ENCODE results near the gene HMCN2.

HMCN2 gene

DNA sequence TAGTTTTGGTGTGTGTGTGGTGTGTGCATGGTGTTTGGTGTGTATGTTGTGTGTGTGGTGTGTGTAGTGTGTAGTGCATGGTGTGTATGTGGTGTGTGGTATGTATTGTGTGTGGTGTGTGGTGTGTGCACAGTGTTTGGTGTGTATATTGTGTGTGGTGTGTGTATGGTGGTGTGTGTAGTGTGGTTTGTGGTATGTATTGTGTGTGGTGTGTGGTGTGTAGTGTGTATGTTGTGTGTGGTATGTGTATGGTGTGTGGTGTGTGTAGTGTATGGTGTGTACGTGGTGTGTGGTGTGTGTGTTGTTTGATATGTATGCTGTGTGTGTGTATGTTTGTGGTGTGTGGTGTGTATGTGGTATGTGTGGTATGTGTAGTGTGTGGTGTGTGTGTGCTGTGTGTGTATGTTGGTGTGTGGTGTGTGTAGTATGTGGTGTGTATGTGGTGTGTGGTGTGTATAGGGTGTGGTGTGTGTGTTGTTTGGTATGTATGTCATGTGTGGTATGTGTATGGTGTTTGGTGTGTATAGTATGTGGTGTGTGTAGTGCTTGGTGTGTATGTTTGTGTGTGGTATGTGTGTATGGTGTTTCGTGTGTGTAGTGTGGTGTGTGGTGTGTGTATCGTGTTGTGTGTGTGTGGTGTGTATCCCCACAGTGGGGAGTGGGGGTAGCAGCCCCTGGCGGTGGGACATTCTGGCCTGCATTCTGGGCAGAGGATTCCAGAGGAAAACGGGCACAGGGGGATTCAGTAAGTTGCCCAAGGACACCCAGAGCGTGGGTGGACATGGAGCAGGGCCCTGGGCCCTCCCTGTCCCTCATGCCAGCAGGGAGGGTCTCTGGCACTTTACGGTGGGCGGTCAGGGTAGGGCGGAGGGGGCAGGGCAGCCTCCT is 79.7 kb downstream of the HMCN2 start:
- DNase-seq (ENCODE audit: low read depth in 4 of 4, low spot score in 1 of 4) = no peak

DNA sequence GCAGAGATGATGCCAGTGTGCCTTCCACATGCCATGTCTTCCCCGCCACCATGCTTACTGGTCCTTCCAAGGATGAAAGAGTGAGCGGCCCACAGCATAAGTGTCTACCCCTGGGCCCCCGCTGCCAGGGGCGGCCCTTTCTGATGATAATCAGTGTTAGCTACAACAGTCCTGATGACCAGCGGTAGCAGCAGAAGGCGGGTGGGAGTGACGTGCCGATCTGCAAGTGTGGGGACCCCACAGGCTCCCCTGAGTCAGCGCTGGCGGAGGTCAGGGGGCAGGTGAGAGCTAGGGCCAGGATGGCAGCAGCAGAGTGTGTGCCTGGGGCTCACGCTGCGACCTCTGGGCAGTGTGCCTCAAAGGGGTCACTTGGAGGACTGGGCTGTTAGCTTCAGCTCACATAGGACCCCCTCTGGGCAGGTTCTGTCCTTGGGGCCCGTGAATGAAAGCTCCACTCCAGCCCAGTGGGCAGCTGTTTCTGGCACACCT is 80.4 kb downstream of the HMCN2 start:
- no peak for DNase-seq (ENCODE audit: low read depth in 4 of 4, low spot score in 1 of 4)

DNA sequence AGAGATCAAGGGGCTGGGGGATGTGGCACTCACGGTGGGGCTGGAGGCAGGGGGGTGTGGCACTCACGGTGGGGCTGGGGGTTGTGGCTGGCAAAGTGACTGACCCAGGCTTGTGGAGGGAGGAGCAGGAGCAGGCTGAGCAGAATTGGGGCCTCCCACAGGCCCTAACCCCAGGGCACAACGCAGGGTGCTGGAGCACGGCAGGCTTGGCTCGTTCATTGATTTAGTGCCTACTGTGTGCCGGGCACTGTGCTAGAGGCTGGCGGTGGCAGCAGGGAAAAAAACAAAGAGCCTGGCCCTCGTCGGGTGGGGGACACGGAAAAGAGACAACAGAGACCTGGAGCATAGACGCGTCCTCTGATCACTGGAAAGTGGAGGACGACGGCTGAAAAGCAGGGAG is 80.9 kb downstream of the HMCN2 start:
- DNase-seq (ENCODE audit: low read depth in 4 of 4, low spot score in 1 of 4) = no peak

GRCh38 chr9:130347036-130347435 is 81.5 kb downstream of the HMCN2 start:
- no peak for DNase-seq (ENCODE audit: low read depth in 4 of 4, low spot score in 1 of 4)

DNA sequence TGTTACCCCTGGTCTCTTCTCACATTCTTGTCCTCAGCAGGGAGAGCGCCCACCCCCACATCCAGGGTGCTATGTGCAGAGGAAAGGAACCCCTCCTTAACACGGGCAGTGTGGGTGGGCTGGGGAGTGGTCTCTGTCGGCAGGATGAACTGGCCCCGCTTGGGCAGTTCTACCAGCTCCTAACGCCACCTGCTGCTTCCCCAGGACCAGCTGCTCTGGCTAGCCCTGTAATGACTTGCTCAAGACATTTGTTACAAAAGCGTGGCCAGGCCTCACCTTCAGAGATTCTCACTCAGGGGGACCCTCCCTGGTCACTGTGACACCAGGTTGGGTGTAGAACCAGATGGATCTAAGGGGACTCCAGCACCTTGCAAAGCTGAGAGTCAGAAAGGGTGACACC is 82.4 kb downstream of the HMCN2 start:
- no peak for DNase-seq (ENCODE audit: low read depth in 4 of 4, low spot score in 1 of 4)

- no peak for DNase-seq (ENCODE audit: low read depth in 4 of 4, low spot score in 1 of 4)
Measured at GRCh38 chr9:130348341-130348740, 82.8 kb downstream of the HMCN2 start.

DNA sequence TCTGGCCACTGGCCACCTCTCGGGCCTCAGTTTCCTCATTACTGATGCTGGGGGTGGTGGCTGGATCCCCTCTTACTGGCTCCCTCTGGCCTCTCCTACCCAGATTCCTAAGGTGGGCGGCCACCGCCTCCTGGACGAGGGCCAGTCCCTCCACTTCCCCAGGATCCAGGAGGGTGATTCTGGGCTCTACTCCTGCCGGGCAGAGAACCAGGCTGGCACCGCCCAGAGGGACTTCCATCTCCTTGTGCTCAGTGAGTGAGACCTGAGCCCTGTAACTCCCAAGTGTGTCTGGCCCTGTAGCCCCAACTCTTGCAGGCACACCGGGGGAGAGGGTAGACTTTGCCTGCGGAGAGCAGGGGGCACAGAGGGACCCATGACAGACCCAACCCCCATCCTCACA is 83.3 kb downstream of the HMCN2 start:
- no peak for DNase-seq (ENCODE audit: low read depth in 4 of 4, low spot score in 1 of 4)

- DNase-seq (ENCODE audit: low read depth in 4 of 4, low spot score in 1 of 4) = no peak
Measured at GRCh38 chr9:130349398-130349797, 83.8 kb downstream of the HMCN2 start.

DNA sequence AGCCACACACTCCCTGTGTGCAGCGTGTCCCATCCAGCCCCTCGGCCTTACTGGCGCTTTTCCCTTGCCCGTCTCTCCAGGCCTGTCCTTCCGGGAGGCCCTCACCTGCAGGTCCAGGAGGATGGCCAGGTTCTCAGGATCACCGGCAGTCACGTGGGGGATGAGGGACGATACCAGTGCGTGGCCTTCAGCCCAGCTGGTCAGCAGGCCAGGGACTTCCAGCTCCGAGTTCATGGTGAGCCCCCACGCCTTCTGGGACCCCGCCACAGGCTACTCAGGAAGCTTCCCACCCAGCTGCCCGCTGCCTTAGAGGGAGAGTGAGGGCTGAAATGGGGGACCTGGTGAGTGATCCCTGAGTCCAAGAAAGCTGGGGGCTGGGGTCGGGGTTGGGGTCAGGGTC is 85.8 kb downstream of the HMCN2 start:
- no peak for DNase-seq (ENCODE audit: low read depth in 4 of 4, low spot score in 1 of 4)

DNA sequence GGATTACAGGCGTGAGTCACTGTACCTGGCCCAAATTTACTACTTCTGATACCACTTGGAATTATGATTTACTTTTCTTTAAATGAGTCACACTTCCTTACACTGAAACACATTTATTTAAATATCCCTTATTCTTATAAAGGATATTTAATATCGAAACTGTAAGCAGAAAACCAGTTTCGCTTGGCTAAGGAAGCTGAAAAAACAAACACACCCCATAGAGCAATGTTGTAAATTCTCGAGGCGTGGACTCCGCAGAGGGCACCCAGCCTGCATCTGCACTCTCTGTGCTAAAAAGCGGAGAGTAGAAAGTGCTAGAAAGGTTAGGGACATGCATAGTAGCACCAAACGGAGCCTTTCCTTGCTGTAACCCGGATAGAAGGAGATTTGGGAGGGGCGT is 86.5 kb downstream of the HMCN2 start:
- no peak for DNase-seq (ENCODE audit: low read depth in 4 of 4, low spot score in 1 of 4)

DNA sequence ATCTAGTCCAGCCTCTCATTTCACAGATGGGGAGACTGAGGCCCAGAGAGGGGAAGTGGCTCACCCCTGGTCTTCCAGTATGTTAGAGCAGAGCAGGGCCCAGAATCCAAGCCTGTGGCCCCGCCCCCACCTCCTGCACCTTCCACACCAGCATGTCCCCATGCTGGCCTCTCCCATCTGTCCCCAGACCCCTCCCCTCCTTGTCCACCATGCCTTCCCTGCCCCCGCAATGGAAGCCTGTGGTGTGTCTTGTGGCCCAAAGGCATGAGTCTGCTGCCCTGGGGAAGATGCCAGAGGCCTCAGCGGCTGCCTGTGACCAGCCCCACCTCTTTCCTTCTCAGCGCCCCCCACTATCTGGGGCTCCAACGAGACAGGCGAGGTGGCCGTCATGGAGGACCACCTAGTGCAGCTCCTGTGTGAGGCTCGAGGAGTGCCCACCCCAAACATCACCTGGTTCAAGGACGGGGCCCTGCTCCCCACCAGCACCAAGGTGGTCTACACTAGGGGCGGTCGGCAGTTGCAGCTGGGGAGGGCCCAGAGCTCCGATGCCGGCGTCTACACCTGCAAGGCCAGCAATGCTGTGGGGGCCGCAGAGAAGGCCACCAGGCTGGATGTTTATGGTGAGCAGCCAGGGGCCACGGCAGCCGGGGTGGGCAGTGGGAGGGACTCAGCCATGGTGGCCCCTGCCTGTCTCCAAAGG is 87.2 kb downstream of the HMCN2 start:
- no peak for DNase-seq (ENCODE audit: low read depth in 4 of 4, low spot score in 1 of 4)

DNA sequence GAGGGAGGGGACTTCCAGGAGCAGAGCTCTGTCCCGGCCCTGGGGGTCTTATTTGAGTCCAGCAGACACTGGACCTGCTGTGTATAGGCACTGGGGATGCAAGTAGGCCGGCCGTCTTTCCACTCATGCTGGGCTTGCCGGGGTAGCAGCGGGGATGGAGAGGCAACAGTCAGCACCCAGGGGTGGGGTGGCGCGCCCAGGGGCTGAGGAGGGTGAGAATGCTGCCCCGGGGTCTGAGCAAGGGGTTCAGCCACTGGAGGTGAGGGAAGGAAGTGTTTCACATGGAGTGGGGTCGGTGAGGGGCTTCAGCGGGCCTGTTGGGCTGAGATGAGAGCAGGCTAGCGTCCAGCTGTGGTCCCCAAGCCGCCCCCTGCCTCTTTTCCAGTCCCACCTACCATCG is 88.8 kb downstream of the HMCN2 start:
- DNase-seq (ENCODE audit: low read depth in 4 of 4, low spot score in 1 of 4) = no peak

- DNase-seq (ENCODE audit: low read depth in 4 of 4, low spot score in 1 of 4) = no peak
Measured at GRCh38 chr9:130354806-130355205, 89.2 kb downstream of the HMCN2 start.

- DNase-seq (ENCODE audit: low read depth in 4 of 4, low spot score in 1 of 4) = no peak
Measured at GRCh38 chr9:130356033-130356432, 90.5 kb downstream of the HMCN2 start.

DNA sequence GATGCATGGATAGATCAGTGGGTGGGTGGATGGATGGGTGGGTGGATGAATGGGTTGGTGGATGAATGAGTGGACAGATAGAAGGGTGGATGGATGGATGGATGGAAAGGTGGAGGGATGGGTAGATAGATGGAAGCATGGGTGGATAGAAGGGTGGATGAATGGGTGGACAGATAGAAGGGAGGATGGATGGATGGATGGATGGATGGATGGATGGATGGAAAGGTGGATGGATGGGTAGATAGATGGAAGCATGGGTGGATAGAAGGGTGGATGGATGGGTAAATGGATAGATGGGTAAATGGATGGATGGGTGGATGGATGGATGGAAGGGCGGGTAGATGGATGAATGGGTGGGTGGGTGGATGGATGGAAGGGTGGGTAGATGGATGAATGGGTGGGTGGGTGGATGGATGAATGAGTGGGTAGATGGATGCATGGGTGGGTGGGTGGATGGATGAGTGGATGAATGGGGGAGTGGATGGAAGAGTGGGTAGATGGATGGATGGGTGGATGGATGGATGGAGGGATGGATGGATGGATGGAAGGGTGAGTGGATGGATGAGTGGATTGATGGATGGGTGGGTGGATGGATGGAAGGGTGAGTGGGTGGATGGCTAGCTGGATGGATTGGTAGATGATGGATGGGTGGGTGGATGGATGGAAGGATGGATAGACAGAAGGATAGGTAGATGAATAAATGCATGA is 91.5 kb downstream of the HMCN2 start:
- DNase-seq (ENCODE audit: low read depth in 4 of 4, low spot score in 1 of 4) = no peak

DNA sequence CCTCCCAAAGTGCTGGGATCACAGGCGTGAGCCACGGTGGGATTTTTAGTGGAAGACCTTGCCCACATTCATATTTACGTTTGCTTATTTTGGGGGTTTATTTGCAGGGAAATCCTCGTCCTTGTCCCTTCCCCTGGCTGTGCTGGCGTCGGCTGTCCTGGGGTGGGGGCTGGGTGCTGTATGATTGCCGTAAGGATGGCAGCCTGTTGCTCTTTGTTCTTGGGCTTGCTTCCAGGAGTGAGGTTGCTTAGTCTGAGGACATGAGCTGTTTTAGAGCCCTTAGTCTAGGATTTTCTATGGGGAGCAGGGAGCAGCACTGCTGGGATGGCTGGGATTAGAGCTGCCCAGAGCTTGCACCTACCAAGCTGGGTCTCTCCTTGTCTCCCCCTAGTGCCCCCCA is 93.4 kb downstream of the HMCN2 start:
- no peak for DNase-seq (ENCODE audit: low read depth in 4 of 4, low spot score in 1 of 4)

GRCh38 chr9:130359819-130360218 is 94.3 kb downstream of the HMCN2 start:
- DNase-seq (ENCODE audit: low read depth in 4 of 4, low spot score in 1 of 4) = no peak

- DNase-seq (ENCODE audit: low read depth in 4 of 4, low spot score in 1 of 4) = no peak
Measured at GRCh38 chr9:130360672-130361071, 95.1 kb downstream of the HMCN2 start.

DNA sequence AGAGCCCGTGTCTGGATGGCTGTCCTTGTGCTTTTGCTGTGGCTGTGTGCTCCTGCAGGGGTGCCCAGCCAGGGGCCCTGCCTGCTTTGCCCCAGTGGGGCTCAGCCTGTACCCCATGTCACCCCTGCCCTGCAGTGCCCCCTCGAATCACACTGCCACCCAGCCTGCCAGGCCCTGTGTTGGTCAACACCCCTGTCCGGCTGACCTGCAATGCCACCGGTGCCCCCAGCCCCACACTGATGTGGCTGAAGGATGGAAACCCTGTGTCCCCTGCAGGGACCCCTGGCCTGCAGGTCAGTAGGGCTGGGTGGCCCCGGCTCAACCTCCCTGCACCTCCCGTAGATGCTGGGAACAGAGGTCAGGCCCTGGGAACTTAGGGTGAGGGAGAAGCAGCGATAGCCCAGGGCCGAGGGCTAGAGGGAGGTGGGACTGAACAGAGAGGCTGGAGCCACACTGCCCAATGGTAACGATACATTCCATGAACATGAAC is 96.4 kb downstream of the HMCN2 start:
- no peak for DNase-seq (ENCODE audit: low read depth in 4 of 4, low spot score in 1 of 4)

DNA sequence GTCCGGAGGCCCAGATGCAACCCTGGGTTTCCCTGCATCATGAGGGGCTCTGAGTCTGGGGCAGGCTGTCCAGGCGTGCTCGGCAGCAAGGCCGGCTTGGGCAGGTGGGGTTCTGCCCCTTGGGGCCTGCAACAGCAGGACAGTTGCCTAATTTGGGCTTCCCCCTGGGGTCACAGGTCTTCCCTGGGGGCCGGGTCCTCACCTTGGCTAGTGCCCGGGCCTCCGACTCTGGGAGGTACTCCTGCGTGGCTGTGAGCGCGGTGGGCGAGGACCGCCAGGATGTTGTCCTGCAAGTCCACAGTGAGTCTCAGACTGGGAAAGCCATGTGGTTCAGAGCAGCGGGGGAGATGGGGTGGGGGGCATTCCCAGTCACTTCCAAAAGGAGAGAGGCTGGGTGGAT is 97.1 kb downstream of the HMCN2 start:
- no peak for DNase-seq (ENCODE audit: low read depth in 4 of 4, low spot score in 1 of 4)

DNA sequence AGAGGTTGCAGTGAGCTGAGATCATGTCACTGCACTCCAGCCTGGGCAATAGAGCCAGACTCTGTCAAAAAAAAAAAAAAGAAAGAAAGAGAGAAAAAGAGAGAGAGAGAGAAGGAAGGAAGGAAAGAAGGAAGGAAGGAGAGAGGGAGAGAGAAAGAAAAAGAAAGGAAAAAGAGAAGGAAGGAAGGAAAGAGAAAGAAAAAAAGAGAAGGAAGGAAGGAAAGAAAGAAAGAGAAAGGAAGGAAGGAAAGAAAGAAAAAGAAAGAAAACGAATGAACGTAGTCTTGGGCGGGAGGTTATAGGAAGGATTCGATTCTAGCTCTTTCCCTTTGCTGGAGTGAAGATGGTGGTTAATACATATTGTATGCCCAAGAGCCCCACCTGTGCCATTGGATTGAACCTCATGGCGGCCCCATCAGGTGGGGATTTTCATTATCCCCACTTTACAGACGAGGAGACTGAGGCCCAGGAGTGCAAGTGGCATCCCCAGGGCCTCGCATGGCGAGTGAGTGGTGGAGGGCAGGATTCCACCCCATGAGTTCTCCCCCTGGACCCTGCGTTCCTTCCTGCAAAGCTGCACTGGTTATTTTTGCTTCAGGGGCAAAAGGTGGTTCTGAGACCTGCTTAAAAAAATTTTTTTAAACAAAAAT is 98.3 kb downstream of the HMCN2 start:
- DNase-seq (ENCODE audit: low read depth in 4 of 4, low spot score in 1 of 4) = no peak
